K562 (cell line): ENCODE measurements around the gene NUP50.

Experiments
- CTCF ChIP-seq, 3 experiments: IDR thresholded peaks in 2 of 3; conservative IDR thresholded peaks in 1 of 3; 2 replicates each; pipeline ENCODE4 v1.5.1; 2011 to 2012; ENCODE audit warnings: low read length in 3 of 3, mild to moderate bottlenecking in 3 of 3, control low read depth in 2 of 3, improper control_type of control experiment in 1 of 3, inconsistent platforms in 1 of 3, low read depth in 1 of 3, mixed read lengths in 1 of 3, moderate library complexity in 1 of 3; ENCODE audit not compliant: insufficient read depth in 2 of 3
- POLR2A ChIP-seq: fragments of 450-650 bp; conservative IDR thresholded peaks from 2 replicates; pipeline ENCODE4 v1.6.1; 2016
- SIN3A ChIP-seq, 2 experiments: fragments of 150-350 bp in 1 of 2; IDR thresholded peaks; 2 replicates each; pipeline ENCODE4 v1.6.1; 2011 to 2016; ENCODE audit warnings: borderline replicate concordance in 2 of 2, low read depth in 2 of 2, low read length in 2 of 2, mild to moderate bottlenecking in 2 of 2, moderate library complexity in 2 of 2; ENCODE audit not compliant: control insufficient read depth in 1 of 2
- SPI1 ChIP-seq: IDR thresholded peaks from 2 replicates; pipeline ENCODE4 v1.6.1; 2011; ENCODE audit warnings: low read depth, low read length, control low read depth, borderline replicate concordance

GRCh38 chr22:45231293-45231692 lies 67.6 kb downstream of the NUP50 start:
- TF ChIP-seq CTCF (IDR thresholded peaks at IDR 0.05 in 2 of 3, conservative IDR thresholded peaks at IDR 0.05 in 1 of 3; ENCODE audit: insufficient read depth in 2 of 3, low read depth in 1 of 3, low read length in 3 of 3) (no peak), POLR2A (no peak), SPI1 (no peak), SIN3A (IDR thresholded peaks at IDR 0.05; ENCODE audit: borderline replicate concordance in 2 of 2, control insufficient read depth in 1 of 2, low read depth in 2 of 2, low read length in 2 of 2) (no peak)
